Globus pallidus (tissue), 1 donor: Measurements from ENCODE around the gene PPP2R2D.
"Not testable (repeated sequence)": the region's sequence is repeated elsewhere in the genome, so short reads cannot be mapped to it uniquely, and the experiment has no call there.

Source experiments
- DNase-seq: peaks from one replicate; pipeline ENCODE4 v3.0.0-alpha.2; 2015; ENCODE audit warnings: low spot score

The PPP2R2D gene

GRCh38 chr10:131908151-131908550, 7.3 kb downstream of the PPP2R2D start:
- DNase-seq = no peak

GRCh38 chr10:131909014-131909808, 8.4 kb downstream of the PPP2R2D start:
- no peak for DNase-seq

- no peak for DNase-seq
Observed at GRCh38 chr10:131909929-131910328, 9.1 kb downstream of the PPP2R2D start.

- DNase-seq = no peak
Observed at GRCh38 chr10:131910663-131911314, 10.0 kb downstream of the PPP2R2D start.

GRCh38 chr10:131911451-131911850, 10.6 kb downstream of the PPP2R2D start:
- no peak for DNase-seq

GRCh38 chr10:131912620-131913019, 11.8 kb downstream of the PPP2R2D start:
- no peak for DNase-seq

GRCh38 chr10:131915484-131915883, 14.7 kb downstream of the PPP2R2D start:
- no peak for DNase-seq

- no peak for DNase-seq
Observed at GRCh38 chr10:131915990-131916766, 15.4 kb downstream of the PPP2R2D start.

GRCh38 chr10:131916767-131917160, 16.0 kb downstream of the PPP2R2D start:
- DNase-seq = not testable (repeated sequence)

GRCh38 chr10:131917496-131917895, 16.7 kb downstream of the PPP2R2D start:
- DNase-seq = not testable (repeated sequence)

GRCh38 chr10:131919461-131919860, 18.7 kb downstream of the PPP2R2D start:
- not testable (repeated sequence) for DNase-seq

- no peak for DNase-seq
Observed at GRCh38 chr10:131920151-131920550, 19.3 kb downstream of the PPP2R2D start.

GRCh38 chr10:131920693-131921092, 19.9 kb downstream of the PPP2R2D start:
- DNase-seq = no peak

- DNase-seq = peak; percentile 57
Observed at GRCh38 chr10:131921184-131921583, 20.4 kb downstream of the PPP2R2D start.

- no peak for DNase-seq
Observed at GRCh38 chr10:131923038-131923756, 22.4 kb downstream of the PPP2R2D start.

- no peak for DNase-seq
Observed at GRCh38 chr10:131925011-131925649, 24.3 kb downstream of the PPP2R2D start.

- DNase-seq = no peak
Observed at GRCh38 chr10:131925716-131926115, 24.9 kb downstream of the PPP2R2D start.

GRCh38 chr10:131926253-131926652, 25.4 kb downstream of the PPP2R2D start:
- no peak for DNase-seq

GRCh38 chr10:131926743-131927595, 26.2 kb downstream of the PPP2R2D start:
- no peak for DNase-seq

GRCh38 chr10:131928248-131929095, 27.7 kb downstream of the PPP2R2D start:
- no peak for DNase-seq
